CD4-positive, alpha-beta T cell treated with Interleukin-4 for 4 hours (primary cell): Measurements from ENCODE around the gene GBP1.
"Not testable (repeated sequence)": the region's sequence is repeated elsewhere in the genome, so short reads cannot be mapped to it uniquely, and the experiment has no call there.

Experiments
- DNase-seq: peaks from one replicate; pipeline ENCODE4 v3.0.0-alpha.2; 2020

The GBP1 gene, protein sequence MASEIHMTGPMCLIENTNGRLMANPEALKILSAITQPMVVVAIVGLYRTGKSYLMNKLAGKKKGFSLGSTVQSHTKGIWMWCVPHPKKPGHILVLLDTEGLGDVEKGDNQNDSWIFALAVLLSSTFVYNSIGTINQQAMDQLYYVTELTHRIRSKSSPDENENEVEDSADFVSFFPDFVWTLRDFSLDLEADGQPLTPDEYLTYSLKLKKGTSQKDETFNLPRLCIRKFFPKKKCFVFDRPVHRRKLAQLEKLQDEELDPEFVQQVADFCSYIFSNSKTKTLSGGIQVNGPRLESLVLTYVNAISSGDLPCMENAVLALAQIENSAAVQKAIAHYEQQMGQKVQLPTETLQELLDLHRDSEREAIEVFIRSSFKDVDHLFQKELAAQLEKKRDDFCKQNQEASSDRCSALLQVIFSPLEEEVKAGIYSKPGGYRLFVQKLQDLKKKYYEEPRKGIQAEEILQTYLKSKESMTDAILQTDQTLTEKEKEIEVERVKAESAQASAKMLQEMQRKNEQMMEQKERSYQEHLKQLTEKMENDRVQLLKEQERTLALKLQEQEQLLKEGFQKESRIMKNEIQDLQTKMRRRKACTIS

DNA sequence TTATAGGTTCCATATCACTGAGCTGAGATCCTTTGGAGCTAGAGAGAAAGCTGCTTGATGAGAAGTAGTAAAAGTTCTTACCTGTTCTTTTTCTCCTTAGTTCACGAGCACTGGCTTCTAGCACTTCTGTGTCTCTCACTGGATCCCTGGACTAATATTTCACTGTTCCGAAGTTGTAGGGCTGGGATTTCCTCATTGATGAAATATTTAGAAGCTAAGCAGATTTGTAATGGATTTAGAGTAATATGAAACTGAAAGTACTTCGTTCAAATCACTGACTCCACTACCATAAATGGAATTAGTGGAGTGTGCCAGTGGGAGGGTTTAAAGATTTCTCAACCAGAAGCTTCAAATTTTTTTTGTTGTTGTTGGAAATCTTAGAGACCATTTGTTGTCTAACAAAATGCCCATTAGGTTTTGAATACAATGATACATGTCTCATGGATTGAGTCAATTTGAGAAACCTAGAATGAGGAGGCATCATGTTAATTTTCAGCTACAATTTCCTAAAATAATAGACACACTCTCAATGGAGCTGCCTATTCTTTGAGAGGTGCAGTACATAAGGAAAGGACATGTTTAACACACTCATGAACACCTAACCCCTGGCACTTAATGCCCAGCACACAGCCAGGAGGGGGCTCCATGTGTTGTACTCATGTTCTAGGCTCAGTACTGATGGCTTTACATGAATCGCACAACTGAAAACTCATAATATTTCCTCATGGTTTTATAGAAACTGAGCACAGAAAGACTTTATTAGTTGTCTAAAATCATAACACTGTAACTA lies at the start of gene GBP1:
GBP1 (minus strand) TSS at position 130 of the 790 bp plus-strand sequence. CDS start 1,974 bp downstream, outside the sequence.
- peak; percentile 70 for DNase-seq

DNA sequence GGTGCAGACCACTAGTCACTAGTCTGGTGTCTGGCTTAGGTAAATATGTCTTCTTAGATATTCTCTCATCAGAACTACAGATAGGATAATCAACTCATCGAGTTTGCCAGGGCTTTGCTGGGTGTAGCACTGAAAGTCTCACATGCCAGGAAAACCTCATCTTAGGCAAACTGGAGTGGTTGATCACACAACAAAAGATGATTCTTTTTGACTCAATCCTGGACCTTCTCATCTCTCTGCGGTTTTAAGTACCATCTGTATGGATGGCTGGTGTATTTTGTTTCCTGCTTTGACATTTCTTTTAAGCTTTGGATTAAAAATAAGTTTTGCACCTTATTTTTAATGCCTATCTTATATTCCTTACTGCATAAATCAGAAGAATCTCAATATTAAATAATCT lies 49.7 kb upstream of the GBP1 start:
- DNase-seq, result no peak

DNA sequence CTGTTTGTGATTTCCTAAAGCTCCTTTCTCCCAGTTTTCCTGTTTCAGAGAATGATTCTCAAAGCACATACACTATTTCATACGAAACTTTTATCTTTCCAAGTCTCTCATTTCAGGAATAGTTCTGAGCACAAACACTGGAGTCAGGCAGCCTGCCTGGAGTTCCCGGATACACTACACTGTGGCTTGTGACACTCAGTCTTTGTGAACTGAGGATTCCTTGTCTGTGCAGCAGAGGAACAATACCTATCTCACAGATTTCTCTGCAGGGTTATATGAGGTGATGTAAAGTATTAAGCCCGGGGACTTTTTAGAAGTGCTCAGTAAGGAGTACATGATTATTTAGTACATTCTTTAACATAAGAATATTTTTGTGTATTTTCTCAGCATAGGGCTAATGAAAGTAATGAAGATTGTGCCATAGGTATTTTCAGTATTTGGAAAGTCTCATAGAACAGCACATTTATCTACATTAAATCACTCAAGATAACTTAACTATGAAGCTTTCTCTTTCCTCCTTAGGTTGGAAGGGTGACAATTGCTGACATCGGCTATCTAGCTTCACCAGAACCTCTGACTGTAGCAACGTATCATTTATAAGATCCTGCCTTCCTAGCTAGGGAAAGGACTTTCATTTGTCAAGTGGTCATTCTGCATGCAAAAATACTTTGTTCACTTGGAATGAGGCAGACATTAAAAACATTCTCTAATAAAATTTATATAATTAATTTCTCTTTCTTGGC lies 48.0 kb upstream of the GBP1 start:
- no peak for DNase-seq

DNA sequence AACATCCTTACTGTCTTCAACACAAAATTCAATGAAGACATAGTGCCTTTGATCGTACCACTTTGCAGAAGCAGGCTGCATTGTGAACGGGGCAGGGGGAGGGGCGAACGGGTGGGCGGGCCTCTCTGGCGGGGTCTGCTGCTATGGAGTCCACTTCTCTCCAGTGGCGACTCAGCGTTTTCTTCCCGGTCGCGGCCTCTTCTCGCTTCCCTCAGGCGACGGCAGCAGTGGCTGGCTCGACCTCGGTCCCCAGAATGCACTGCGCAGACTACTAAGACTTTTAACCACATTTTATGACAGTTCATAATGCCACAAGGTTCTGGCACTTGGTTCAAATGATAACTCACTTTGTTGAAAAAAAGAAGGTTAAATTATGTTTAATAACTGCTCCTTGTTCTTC lies 39.7 kb upstream of the GBP1 start:
- DNase-seq, result no peak

DNA sequence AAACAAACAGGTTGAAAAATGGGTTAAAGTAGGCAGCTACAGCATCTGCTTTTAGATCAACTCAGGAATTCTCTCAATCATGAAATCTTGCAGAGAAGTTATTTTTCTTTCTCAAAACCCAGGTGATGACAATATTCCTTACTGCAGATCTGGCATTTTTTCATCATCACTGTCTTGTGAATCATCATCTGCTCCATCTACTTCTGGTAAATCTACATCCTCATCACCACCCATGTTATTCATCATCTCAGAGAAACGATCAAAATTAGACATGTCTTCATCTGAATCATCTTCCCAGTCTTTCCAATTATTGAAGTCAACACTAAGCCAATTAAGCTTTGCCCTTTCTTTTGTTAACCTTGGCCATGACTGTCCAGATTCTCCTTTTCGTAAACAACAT lies 39.1 kb upstream of the GBP1 start:
- no peak for DNase-seq

DNA sequence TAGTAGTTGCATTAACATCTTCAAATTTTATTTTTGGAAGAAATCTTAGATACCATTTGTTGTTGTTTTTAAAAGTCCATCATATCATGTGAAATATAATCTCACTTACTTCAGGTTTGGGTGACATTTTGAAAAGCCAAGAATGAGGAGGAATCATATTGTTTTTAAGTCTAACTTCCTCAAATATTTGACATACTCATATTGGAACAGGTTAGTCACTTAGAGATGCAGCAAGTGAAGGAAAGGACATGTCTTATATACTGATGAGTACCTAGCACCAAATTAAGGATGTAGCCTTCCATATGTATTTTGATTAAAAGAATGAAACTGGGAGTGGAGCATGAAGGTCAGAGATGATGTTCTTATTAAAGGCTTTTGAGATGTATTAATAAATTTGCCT lies 37.0 kb upstream of the GBP1 start:
- no peak for DNase-seq

DNA sequence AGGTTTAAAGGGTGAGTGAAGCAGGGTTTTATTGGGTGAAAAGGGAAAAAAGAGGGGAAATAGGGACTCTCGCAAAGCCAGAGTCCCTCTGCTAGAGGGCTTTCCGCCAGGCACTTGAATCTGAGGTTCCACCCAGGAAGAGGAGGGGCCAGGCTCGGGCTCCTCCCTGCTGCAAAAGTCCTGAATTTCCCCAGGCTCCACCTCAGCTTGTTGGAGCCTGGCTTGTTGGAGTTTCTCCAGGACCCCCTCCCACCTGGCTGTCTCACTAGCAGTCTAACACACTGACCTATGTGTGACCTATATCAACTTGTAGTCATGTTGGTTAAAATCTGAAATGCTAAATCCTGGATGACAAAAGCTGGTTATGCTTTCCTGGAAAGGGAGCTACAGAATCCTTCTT lies 35.4 kb upstream of the GBP1 start:
- DNase-seq, result no peak

DNA sequence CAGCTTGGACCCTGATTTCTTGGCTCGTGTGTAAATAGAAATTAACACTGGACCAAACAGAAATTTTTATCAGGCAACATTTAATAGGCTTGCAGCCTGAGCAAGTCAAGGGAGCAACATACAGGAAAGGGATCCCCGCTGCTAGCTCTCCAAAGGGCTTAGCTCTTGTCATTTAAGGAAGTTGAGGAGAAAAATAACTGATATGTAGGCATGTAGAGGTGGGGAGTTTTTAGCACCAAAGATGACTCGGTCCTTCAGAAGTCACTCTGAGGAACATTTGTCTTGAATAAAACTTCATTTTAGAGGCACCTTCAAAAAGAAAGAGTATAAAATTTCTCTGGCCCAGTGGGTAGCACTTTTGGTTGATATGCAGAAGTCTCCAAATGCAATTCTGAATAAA lies 33.8 kb upstream of the GBP1 start:
- no peak for DNase-seq

DNA sequence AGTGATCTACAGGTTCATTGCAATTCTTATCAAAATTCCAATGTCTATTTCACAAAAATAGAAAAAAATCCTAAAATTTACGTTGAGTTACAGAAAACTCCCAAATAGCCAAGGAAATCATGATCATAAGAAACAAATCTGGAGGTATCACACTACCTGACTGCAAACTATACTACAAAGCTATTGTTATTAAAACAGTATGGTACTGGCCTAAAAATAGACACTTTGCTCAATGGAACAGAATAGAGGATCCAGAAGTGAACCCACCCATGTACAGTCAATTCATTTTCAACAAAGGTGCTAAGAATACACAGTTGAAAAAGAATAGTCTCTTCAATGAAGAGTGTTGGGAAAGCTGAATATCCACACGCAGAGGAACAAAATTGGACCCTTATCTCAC lies 30.7 kb upstream of the GBP1 start:
- no peak for DNase-seq

DNA sequence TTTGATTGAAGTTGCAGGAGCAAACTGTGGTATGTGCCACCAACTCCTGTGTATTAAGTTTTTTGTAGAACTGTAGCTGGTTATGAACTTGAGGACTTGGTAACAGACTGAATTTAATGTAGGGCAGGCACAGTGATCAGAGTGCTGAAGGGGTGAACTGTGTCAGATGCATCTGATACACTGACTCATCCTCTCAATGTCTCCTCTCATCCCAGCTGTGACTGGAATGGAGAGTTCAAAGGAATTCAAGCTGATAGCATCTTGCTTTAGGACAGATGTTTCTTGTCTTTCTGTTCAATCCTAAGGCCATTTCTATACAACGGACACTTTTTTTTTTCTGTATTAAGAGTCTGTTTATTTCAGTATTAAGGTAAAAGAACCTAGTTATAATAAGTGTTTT lies 25.0 kb upstream of the GBP1 start:
- no peak for DNase-seq

DNA sequence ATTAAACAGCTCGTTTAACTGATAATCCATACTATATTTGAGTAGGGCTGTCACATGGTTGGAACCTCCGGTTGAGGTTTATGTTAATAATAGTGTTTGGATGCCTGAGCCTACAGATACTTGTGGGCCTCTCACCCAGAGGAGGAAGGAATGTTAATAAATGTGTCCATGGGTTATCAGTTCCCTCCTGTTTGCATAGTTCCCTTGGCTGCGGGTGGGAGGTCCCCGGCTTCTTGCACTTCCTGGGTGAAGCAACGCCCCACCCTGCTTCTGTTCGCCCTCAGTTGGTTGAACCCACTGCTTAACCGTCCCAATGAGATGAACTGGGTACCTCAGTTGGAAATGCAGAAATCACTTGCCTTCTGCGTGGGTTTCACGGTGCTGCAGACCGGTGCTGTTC lies 23.6 kb upstream of the GBP1 start:
- no peak for DNase-seq

DNA sequence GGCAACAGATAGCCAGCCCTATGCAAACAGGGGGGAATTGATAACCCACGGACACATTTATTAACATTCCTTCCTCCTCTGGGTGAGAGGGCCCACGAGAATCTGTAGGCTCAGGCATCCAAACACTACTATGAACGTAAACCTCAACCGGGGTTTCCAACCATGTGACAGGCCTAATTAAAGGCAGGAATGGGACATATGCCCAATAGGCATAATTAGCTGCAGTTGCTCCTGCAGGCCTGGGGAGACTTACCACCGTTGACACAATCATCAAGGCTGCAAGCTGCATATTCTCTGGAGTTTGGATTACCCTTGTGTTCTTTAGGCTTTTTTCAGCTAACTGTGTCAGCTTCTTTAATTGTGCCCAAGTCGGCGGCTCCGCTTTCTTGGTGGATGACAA lies 22.2 kb upstream of the GBP1 start:
- DNase-seq, result no peak

DNA sequence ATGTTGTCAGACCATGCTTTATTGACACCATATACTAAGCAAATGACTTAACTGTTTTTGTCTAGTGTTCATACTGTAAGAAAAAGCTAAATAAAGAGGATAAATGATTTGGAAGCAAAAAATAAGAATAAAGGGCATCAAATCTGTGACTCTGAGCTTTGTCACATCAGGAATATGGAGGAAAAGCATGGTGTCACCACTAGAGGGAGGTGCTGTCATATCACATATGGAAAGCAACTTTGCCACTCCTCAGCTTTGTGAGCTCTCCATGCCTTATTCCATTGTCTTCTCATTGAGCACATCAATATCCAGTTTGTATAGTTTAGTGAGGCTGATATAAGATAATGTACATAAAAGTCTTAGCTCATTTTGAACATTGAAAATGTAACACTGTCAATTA lies 20.8 kb upstream of the GBP1 start:
- peak; percentile 78 for DNase-seq

DNA sequence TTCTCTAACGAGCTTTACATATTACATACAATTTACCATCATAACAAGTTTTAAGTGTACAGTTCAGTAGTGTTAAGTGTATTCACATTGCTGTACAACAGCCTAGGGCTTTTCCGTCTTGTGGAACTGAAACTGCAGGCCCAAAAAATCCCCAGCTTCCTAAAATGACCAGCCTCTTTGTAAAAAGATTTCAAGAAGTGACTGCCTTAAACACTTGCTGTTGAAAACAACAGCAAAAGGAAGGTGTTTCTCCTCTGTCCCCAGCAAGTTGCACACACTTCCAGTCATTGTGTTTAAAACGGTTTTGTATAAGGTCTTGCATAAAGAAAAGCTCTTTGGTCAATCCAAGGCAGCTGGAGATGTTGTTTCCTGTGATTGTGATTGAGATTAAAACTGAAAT lies 16.0 kb upstream of the GBP1 start:
- no peak for DNase-seq

DNA sequence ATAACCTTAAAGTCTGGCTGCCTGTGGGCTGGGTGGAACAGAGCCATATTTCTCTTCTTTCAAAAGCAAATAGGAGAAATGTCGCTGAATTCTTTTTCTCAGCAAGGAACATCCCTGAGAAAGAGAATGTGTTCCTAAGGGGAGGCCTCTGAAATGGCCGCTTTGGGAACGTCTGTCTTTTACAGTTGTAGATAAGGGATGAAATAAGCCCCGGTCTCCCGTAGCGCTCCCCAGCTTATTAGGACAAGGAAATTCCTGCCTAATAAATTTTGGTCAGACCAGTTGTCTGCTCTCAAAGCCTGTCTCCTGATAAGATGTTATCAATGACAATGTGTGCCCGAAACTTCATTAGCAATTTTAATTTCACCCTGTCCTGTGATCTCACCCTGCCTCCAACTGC lies 15.1 kb upstream of the GBP1 start:
- DNase-seq, result not testable (repeated sequence)

DNA sequence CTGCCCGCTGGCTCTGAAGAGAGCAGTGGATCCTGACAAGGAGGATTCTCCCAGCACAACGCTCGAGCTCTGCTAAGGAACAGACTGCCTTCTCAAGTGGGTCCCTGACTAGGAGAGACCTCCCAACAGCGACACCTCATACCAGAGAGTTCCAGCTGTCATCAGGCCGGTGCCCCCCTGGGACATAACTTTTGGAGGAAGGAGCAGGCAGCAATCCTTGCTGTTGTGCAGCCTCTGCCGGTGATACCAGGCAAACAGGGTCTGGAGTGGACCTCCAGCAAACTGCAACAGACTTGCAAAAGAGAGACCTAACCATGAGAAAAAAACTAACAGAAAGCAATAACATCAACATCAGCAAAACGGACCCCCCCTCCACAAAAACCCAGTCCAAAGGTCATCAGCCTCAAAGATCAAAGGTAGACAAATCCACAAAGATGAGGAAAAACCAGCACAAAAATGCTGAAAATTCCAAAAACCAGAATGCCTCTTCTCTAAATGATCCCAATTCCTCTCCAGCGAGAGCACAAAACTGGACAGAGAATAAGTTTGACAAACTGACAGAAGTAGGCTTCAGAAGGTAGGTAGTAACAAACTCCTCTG lies 7.6 kb upstream of the GBP1 start:
- DNase-seq, result not testable (repeated sequence)

DNA sequence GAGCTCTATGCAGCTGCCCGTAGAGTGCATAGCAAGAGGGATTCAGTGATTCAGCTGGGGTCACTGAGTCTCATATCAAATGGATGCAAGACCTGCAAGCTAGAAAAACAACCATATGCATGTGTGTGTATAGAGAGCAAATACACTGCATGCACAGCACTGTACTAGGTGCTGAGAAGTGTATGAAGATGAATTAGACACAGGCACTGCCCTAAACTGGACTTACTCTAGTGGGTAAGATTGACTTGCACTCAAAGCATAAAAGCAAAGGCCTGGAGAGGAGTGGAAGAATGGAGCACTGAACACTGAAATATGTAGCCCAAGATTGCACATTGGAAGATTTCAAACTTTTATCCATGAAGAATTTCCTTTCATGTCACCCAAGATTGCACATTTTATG lies 5.5 kb upstream of the GBP1 start:
- no peak for DNase-seq

DNA sequence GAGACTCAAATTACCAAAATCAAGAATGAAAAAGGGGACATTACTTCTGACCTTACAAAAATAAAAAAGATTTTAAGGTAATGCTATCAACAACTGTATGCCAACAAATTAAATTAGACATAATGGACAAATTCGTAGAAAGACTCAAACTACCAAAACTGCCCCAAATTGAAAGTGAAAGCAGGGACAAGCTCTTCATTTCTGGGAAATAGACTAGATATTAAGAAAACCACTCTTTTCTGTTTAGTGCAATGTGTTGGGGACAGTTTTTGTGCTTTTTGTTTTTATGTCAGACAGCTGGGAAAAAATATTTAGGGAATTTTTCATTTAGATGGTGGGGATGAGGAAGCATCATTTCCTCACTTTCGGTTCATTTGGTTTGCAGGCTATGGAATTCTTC lies 4.9 kb upstream of the GBP1 start:
- peak; percentile 61 for DNase-seq

DNA sequence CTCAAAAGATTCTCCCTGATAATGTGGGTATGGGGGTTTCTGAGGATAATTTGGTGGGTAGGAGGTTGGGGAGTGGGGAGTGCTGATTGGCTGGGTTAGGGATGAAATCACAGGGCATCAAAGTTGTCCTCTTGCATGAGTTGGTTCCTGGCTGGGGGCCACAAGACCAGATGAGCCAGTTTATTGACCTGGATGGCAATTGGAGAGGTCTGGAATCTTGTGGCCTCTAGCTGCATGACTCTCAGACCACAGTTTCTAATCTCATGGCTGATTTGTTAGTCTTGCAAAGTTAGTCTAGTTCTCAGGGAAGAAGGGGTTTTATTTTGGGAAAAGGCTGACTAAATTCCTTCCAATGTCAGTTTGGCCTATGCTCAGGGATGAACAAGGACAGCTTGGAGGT lies 3.3 kb upstream of the GBP1 start:
- no peak for DNase-seq

DNA sequence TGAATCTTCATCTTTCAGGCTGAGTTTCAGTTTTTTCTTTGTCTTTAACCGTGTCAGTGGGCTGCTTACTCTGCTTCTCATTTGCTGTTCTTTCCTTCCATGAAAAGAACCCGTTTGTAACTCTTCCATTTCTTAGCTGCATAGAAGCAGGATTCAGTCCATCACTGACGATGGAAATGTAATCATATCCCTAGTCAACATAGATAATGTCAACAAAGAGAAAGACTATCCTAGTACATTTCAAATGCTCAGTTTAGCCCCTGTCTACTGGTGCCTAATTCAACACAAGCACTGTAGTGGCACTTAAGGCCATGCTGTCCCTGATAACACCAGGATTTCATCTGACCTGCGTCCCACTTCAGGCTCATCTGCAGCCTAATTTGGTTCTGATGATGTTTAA lies 376 bp downstream of the GBP1 start:
- DNase-seq, result no peak

DNA sequence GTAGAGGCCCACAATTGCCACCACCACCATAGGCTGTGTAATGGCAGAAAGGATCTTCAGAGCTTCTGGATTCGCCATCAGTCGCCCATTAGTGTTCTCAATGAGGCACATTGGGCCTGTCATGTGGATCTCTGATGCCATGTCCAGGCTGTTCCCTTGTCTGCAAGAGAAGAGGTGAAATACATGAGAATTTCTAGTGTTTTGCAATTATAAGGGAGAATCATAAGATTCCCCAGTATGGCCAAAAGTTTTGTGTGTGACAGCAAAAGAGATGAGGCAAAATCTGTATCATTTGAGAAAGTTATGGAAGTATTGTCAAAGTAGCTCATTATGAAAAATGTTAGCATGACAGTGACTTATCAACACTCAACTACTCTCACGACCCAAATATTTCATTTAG lies 1.9 kb downstream of the GBP1 start:
- no peak for DNase-seq

DNA sequence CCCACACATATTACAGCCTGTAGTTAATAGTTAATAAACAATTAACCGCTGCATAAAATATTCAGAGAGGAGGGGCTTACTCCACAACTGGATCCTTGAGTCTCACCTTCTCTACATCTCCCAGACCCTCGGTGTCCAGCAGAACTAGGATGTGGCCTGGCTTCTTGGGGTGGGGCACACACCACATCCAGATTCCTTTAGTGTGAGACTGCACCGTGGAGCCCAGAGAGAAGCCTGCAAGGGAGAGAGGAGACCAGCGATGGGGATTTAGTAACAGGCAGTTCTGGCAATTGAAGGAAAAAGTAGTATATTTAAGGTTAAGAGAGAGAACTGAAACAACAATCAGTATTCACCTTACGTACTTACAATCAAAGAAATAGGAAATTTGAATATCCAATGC lies 4.9 kb downstream of the GBP1 start:
- no peak for DNase-seq

DNA sequence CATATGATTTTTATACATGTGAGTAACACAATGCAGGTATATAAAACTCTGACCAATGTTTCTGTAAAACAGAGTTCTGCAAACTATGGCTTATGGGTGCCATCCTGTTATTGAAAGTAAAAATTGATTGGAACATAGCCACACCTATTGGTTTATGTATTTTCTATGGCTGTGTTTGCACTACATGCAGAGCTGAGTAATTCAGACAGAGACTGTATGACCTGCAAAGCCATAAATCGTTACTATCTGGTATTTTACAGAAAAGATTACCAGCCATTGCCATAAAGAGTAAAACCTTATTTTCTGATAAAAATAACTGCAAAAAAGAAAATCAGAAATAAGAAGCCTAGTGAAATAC lies 13.1 kb downstream of the GBP1 start:
- no peak for DNase-seq
